ENCODE results near the gene ADAM19.

The ADAM19 gene

DNA sequence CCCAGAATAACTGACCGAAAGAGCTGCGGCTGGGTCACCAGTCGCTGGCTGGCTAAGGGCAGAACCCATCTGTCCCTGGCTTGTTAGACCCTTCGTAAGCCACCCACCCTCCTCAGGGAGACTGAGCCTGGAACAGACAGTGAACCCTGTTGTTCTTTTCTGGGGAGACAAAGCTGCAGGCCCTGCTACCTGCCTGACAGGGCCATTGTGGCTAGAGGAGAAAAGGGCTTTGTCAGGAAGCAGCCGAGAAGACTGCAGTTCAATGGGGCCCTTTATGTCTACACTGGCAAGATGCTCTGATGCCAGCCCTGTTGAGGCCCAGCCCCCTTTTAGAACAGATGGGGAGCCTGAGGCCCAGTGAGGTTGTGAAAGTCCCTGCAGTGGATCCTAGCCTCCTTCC, 119.3 kb downstream of the ADAM19 start:
- DNase-seq = no peak
- Mint-ChIP-seq H3K27me3 (ENCODE audit: low read depth, poor library complexity) (peaks cover 42% of the 10 kb centered on the region), H3K36me3 (ENCODE audit: low read depth) (no peaks in the 10 kb centered on the region)

DNA sequence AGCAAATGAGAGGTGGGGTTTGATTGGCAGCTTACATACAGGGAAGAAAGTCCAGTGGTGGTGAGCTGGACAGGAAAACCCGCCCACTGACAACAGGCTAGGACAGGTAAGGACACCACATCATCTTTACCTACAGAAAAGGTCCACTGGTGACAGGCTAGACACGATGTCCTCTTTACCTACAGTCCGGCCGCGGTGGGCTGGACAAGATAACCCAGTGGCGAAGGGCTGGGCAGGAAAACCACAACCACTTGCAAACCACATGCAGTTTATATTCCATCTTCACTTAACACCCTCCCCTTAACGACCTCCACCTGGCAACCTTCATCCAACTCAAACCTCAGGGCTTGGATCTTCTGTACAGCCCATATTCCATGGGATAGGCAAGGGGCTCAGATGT, 120.5 kb downstream of the ADAM19 start:
- no peak for DNase-seq
- no peaks in the 10 kb centered on the region for H3K36me3 Mint-ChIP-seq (ENCODE audit: low read depth)
- H3K27me3 Mint-ChIP-seq (ENCODE audit: low read depth, poor library complexity) = peaks cover 31% of the 10 kb centered on the region
- H3K27ac Mint-ChIP-seq = no peak overlapping the region
- no peaks in the 10 kb centered on the region for H3K9me3 Mint-ChIP-seq
- H3K4me1 Mint-ChIP-seq = peaks cover 11% of the 10 kb centered on the region
- TF ChIP-seq, protein P1, sequence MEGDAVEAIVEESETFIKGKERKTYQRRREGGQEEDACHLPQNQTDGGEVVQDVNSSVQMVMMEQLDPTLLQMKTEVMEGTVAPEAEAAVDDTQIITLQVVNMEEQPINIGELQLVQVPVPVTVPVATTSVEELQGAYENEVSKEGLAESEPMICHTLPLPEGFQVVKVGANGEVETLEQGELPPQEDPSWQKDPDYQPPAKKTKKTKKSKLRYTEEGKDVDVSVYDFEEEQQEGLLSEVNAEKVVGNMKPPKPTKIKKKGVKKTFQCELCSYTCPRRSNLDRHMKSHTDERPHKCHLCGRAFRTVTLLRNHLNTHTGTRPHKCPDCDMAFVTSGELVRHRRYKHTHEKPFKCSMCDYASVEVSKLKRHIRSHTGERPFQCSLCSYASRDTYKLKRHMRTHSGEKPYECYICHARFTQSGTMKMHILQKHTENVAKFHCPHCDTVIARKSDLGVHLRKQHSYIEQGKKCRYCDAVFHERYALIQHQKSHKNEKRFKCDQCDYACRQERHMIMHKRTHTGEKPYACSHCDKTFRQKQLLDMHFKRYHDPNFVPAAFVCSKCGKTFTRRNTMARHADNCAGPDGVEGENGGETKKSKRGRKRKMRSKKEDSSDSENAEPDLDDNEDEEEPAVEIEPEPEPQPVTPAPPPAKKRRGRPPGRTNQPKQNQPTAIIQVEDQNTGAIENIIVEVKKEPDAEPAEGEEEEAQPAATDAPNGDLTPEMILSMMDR (IDR thresholded peaks at IDR 0.05) = no peak
- no peak overlapping the region for H3K4me3 Mint-ChIP-seq

More for the DNA sequence above, 119.3 kb downstream of the ADAM19 start:
- Mint-ChIP-seq H3K27ac (no peak overlapping the region), H3K4me1 (peaks cover 15% of the 10 kb centered on the region), H3K4me3 (no peak overlapping the region), H3K9me3 (no peaks in the 10 kb centered on the region)
- TF ChIP-seq, protein P1 (IDR thresholded peaks at IDR 0.05) = no peak

DNA sequence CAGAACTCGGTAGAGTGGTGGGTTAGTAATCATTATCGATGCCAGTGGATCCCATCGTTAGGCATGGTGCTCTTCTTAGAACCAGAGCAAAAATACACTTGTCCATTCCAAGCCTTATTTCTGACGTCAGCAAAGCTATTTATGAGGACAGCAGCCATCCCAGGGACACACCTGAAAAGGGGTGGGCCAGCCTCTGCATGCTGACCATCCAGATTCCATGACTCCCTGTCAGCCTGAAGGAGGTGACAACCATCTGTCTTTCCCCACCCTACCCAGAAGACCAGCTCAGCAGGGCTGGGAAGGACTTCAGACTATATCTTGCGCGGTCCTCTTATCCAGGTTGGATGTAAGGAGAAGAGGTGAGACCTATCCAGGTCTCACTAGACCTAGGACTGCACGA, 121.3 kb downstream of the ADAM19 start:
- no peak for DNase-seq
- no peaks in the 10 kb centered on the region for H3K36me3 Mint-ChIP-seq (ENCODE audit: low read depth)
- TF ChIP-seq, protein P1 (IDR thresholded peaks at IDR 0.05) = no peak
- H3K4me1 Mint-ChIP-seq = peaks cover 11% of the 10 kb centered on the region
- no peak overlapping the region for H3K4me3 Mint-ChIP-seq
- peaks cover 24% of the 10 kb centered on the region for H3K27me3 Mint-ChIP-seq (ENCODE audit: low read depth, poor library complexity)
- H3K9me3 Mint-ChIP-seq = no peaks in the 10 kb centered on the region
- no peak overlapping the region for H3K27ac Mint-ChIP-seq

DNA sequence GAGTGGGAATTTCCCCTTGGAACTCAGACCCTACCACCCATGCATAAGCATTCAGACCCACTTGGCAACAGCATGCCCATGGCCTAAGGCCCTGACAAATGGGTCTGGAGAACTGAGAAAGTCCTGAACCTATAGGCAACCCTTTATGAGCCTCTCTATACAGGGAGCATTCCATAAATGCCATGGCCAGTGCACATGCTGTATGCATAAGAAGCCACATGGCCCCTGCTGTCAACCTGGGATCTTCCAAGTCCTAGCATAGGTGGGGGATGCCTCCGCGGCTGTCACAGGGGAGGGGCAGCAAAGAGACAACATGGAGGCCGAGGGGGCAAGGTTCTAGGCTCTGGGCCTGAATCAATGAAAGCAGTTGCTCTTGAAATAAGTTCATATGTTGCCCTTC, 123.8 kb downstream of the ADAM19 start:
- Mint-ChIP-seq H3K9me3 (no peaks in the 10 kb centered on the region), H3K4me3 (no peak overlapping the region), H3K4me1 (no peaks in the 10 kb centered on the region), H3K36me3 (ENCODE audit: low read depth) (no peaks in the 10 kb centered on the region), H3K27ac (no peak overlapping the region), H3K27me3 (ENCODE audit: low read depth, poor library complexity) (peaks cover 7% of the 10 kb centered on the region)
- TF ChIP-seq, protein P1 (IDR thresholded peaks at IDR 0.05) = no peak
- no peak for DNase-seq

DNA sequence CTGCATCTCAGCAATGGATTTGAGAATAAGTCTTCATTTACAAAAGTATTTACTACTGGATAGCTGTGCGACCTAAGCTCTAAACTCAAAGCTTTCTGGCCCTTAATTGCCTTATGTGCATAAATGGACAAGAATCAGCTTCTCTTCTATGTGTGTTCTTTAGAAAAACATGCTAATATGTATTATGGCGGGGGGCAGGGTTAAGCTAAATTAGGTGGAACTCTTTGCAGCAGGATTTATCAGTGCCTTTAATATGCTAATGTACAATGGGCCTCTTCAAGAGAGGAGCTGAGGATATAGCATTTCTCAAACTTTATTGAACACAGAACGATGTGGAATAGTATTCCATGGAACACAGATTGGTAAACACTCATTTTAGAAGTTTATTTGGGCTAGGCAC, 125.6 kb downstream of the ADAM19 start:
- TF ChIP-seq, protein P1 (IDR thresholded peaks at IDR 0.05) = no peak
- peaks cover 4% of the 10 kb centered on the region for H3K27me3 Mint-ChIP-seq (ENCODE audit: low read depth, poor library complexity)
- no peaks in the 10 kb centered on the region for H3K4me1 Mint-ChIP-seq
- no peaks in the 10 kb centered on the region for H3K9me3 Mint-ChIP-seq
- H3K27ac Mint-ChIP-seq = no peak overlapping the region
- H3K36me3 Mint-ChIP-seq (ENCODE audit: low read depth) = no peaks in the 10 kb centered on the region
- no peak overlapping the region for H3K4me3 Mint-ChIP-seq
- no peak for DNase-seq

DNA sequence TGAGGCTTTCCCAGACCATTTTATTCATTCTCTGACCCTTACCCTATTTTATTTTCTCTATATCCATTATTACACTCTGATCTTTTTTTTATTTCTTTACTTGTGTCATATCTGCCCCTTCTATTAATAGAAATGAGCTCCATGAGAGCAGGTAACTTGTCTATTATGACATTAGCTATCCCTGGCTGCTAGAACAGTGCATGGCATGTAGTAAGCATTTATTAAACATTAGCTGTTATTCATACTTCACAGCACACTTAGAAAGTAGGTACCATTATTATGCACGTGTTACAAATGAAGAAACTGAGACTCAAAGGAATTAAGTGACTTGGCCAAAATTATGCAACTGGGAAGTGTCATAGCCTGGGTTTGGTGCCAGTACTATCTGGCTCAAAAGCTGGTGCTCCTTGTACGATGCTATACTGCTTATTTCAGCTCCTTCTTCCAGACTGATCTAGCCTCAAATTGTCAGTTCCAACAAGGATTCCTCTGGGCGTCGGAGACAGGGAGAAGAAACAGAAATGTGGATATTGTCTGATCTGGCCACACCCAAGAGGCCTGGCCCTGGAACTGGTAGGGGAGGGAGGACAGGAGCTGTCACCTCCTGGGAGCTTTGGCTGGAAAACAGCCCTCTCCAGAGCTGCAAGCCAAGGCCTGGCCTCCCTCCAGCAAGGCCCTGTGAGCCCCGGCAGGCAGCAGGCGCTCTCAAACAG, 126.4 kb downstream of the ADAM19 start:
- no peaks in the 10 kb centered on the region for H3K9me3 Mint-ChIP-seq
- H3K36me3 Mint-ChIP-seq (ENCODE audit: low read depth) = no peaks in the 10 kb centered on the region
- H3K27me3 Mint-ChIP-seq (ENCODE audit: low read depth, poor library complexity) = no peaks in the 10 kb centered on the region
- no peak for DNase-seq
- H3K27ac Mint-ChIP-seq = peak overlapping the region; percentile 9
- H3K4me3 Mint-ChIP-seq = no peak overlapping the region
- peaks cover 4% of the 10 kb centered on the region for H3K4me1 Mint-ChIP-seq
- TF ChIP-seq, protein P1 (IDR thresholded peaks at IDR 0.05) = no peak
